ENCODE data around the gene FGGY. TPM values are rescaled to one million over a fixed set of nuclear protein-coding genes. Genes with fewer than 3 reads are reported as not detected.

Gene FGGY
- total and polyA plus RNA-seq, 4 donors, result 16.0 to 67.0 (median 43.4) TPM

DNA sequence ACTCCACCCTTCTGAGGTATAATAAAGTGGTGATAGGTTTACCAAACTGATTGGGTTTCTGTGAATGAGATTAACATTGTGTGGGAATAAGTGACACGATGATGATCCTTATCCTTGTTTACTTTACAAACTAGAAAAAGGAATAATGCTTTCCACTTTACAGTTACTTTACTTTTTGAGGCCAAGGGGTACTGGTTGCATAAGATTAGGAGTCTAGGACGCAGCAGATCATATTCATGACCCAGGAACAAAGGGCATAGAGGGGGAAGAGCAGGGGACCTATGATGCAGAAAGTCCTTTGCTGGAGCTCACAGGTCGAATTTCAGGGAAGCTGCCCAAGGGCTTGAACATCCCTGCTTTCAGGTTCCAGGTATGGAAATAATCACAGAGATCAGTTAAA is 20.4 kb downstream of the FGGY start:
- WGBS, result 27% methylated on average over 3 of the region's 3 CpGs
- H3K36me3 ChIP-seq (ENCODE audit: control insufficient read depth in 4 of 4, insufficient read depth in 3 of 4, low read depth in 1 of 4, low read length in 3 of 4), result no peaks in the 10 kb centered on the region
- peak overlapping the region; percentile 67 to 82 for H3K27ac ChIP-seq (ENCODE audit: low read depth in 1 of 2, low read length in 2 of 2)
- TF ChIP-seq, protein P1, sequence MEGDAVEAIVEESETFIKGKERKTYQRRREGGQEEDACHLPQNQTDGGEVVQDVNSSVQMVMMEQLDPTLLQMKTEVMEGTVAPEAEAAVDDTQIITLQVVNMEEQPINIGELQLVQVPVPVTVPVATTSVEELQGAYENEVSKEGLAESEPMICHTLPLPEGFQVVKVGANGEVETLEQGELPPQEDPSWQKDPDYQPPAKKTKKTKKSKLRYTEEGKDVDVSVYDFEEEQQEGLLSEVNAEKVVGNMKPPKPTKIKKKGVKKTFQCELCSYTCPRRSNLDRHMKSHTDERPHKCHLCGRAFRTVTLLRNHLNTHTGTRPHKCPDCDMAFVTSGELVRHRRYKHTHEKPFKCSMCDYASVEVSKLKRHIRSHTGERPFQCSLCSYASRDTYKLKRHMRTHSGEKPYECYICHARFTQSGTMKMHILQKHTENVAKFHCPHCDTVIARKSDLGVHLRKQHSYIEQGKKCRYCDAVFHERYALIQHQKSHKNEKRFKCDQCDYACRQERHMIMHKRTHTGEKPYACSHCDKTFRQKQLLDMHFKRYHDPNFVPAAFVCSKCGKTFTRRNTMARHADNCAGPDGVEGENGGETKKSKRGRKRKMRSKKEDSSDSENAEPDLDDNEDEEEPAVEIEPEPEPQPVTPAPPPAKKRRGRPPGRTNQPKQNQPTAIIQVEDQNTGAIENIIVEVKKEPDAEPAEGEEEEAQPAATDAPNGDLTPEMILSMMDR (IDR thresholded peaks at IDR 0.05; ENCODE audit: low read depth, low read length, missing input control), result no peak
- peak; percentile 54 for TF ChIP-seq SP1 (IDR thresholded peaks at IDR 0.05)
- TF ChIP-seq MAX (IDR thresholded peaks at IDR 0.05), result peak; percentile 80
- peak; percentile 55 for TF ChIP-seq YY1 (IDR thresholded peaks at IDR 0.05)
- TF ChIP-seq NR2F2 (IDR thresholded peaks at IDR 0.05), result no peak
- peak; percentile 46 for TF ChIP-seq FOXA1 (IDR thresholded peaks at IDR 0.05)
- TF ChIP-seq HNF4G (IDR thresholded peaks at IDR 0.05), result peak; percentile 77
- TF ChIP-seq, protein P2, sequence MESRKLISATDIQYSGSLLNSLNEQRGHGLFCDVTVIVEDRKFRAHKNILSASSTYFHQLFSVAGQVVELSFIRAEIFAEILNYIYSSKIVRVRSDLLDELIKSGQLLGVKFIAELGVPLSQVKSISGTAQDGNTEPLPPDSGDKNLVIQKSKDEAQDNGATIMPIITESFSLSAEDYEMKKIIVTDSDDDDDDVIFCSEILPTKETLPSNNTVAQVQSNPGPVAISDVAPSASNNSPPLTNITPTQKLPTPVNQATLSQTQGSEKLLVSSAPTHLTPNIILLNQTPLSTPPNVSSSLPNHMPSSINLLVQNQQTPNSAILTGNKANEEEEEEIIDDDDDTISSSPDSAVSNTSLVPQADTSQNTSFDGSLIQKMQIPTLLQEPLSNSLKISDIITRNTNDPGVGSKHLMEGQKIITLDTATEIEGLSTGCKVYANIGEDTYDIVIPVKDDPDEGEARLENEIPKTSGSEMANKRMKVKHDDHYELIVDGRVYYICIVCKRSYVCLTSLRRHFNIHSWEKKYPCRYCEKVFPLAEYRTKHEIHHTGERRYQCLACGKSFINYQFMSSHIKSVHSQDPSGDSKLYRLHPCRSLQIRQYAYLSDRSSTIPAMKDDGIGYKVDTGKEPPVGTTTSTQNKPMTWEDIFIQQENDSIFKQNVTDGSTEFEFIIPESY (IDR thresholded peaks at IDR 0.05), result peak; percentile 69
- peak in 1 of 2 donors; percentile 48 for TF ChIP-seq EGR1 (IDR thresholded peaks at IDR 0.05; ENCODE audit: low read depth in 2 of 2)
- TF ChIP-seq GABPA (IDR thresholded peaks at IDR 0.05 in 1 of 2, conservative IDR thresholded peaks at IDR 0.05 in 1 of 2), result no peak
- TF ChIP-seq HNF4A (conservative IDR thresholded peaks at IDR 0.05), result peak; percentile 96 to 99
- TF ChIP-seq JUND (IDR thresholded peaks at IDR 0.05), result peak in 1 of 2 donors; percentile 78
- TF ChIP-seq RXRA (IDR thresholded peaks at IDR 0.05), result peak; percentile 77 to 93
- TF ChIP-seq, protein P3, sequence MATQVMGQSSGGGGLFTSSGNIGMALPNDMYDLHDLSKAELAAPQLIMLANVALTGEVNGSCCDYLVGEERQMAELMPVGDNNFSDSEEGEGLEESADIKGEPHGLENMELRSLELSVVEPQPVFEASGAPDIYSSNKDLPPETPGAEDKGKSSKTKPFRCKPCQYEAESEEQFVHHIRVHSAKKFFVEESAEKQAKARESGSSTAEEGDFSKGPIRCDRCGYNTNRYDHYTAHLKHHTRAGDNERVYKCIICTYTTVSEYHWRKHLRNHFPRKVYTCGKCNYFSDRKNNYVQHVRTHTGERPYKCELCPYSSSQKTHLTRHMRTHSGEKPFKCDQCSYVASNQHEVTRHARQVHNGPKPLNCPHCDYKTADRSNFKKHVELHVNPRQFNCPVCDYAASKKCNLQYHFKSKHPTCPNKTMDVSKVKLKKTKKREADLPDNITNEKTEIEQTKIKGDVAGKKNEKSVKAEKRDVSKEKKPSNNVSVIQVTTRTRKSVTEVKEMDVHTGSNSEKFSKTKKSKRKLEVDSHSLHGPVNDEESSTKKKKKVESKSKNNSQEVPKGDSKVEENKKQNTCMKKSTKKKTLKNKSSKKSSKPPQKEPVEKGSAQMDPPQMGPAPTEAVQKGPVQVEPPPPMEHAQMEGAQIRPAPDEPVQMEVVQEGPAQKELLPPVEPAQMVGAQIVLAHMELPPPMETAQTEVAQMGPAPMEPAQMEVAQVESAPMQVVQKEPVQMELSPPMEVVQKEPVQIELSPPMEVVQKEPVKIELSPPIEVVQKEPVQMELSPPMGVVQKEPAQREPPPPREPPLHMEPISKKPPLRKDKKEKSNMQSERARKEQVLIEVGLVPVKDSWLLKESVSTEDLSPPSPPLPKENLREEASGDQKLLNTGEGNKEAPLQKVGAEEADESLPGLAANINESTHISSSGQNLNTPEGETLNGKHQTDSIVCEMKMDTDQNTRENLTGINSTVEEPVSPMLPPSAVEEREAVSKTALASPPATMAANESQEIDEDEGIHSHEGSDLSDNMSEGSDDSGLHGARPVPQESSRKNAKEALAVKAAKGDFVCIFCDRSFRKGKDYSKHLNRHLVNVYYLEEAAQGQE (IDR thresholded peaks at IDR 0.05), result no peak
- TF ChIP-seq RAD21 (IDR thresholded peaks at IDR 0.05), result peak; percentile 32
- TF ChIP-seq FOXA2 (IDR thresholded peaks at IDR 0.05), result peak; percentile 59
- no peaks in the 10 kb centered on the region for H3K9me3 ChIP-seq (ENCODE audit: control insufficient read depth in 4 of 4, low read length in 3 of 4)
- H3K4me3 ChIP-seq (ENCODE audit: low read depth in 1 of 3, low read length in 3 of 3), result peak overlapping the region in 2 of 3 donors; percentile 10 to 25
- peak overlapping the region in 1 of 2 donors; percentile 49 for H3K9ac ChIP-seq (ENCODE audit: low read depth in 1 of 2, low read length in 2 of 2)
- H3K4me1 ChIP-seq (ENCODE audit: control insufficient read depth in 4 of 4, insufficient read depth in 4 of 4, low read length in 3 of 4), result peaks cover 19 to 57% (median 39%) of the 10 kb centered on the region in 4 donors
- no peak for DNase-seq (ENCODE audit: low spot score)
- no peaks in the 10 kb centered on the region for H3K27me3 ChIP-seq (ENCODE audit: control insufficient read depth in 4 of 4, insufficient read depth in 4 of 4, low read length in 3 of 4)

- Histone ChIP-seq H3K9me3 (ENCODE audit: control insufficient read depth in 4 of 4, low read length in 3 of 4) (no peaks in the 10 kb centered on the region), H3K4me1 (ENCODE audit: control insufficient read depth in 4 of 4, insufficient read depth in 4 of 4, low read length in 3 of 4) (peaks cover 19 to 54% (median 43%) of the 10 kb centered on the region in 4 donors), H3K27ac (ENCODE audit: low read depth in 1 of 2, low read length in 2 of 2) (peak overlapping the region; percentile 67 to 82), H3K4me3 (ENCODE audit: low read depth in 1 of 3, low read length in 3 of 3) (no peak overlapping the region), H3K9ac (ENCODE audit: low read depth in 1 of 2, low read length in 2 of 2) (peak overlapping the region in 1 of 2 donors; percentile 18), H3K27me3 (ENCODE audit: control insufficient read depth in 4 of 4, insufficient read depth in 4 of 4, low read length in 3 of 4) (no peaks in the 10 kb centered on the region), H3K36me3 (ENCODE audit: control insufficient read depth in 4 of 4, insufficient read depth in 3 of 4, low read depth in 1 of 4, low read length in 3 of 4) (no peaks in the 10 kb centered on the region)
- WGBS, result 88% methylated on average over 2 of the region's 2 CpGs
- DNase-seq (ENCODE audit: low spot score), result no peak
- TF ChIP-seq RAD21 (IDR thresholded peaks at IDR 0.05), result no peak
- TF ChIP-seq, protein P1 (IDR thresholded peaks at IDR 0.05; ENCODE audit: low read depth, low read length, missing input control), result no peak
- TF ChIP-seq MAX (IDR thresholded peaks at IDR 0.05), result no peak
- TF ChIP-seq GABPA (IDR thresholded peaks at IDR 0.05 in 1 of 2, conservative IDR thresholded peaks at IDR 0.05 in 1 of 2), result no peak
- TF ChIP-seq NR2F2 (IDR thresholded peaks at IDR 0.05), result no peak
- no peak for TF ChIP-seq FOXA1 (IDR thresholded peaks at IDR 0.05)
- no peak for TF ChIP-seq ATF3 (IDR thresholded peaks at IDR 0.05)
- no peak for TF ChIP-seq EGR1 (IDR thresholded peaks at IDR 0.05; ENCODE audit: low read depth in 2 of 2)
- TF ChIP-seq TAF1 (conservative IDR thresholded peaks at IDR 0.05), result no peak
- TF ChIP-seq YY1 (IDR thresholded peaks at IDR 0.05), result no peak
- no peak for TF ChIP-seq SP1 (IDR thresholded peaks at IDR 0.05)
- TF ChIP-seq RXRA (IDR thresholded peaks at IDR 0.05), result no peak
- TF ChIP-seq HNF4A (conservative IDR thresholded peaks at IDR 0.05), result no peak
- no peak for TF ChIP-seq JUND (IDR thresholded peaks at IDR 0.05)
- TF ChIP-seq, protein P2 (IDR thresholded peaks at IDR 0.05), result no peak
- TF ChIP-seq FOXA2 (IDR thresholded peaks at IDR 0.05), result no peak
These were observed 20.9 kb downstream of the FGGY start for GRCh38 chr1:59317780-59318179.

Measured in liver (tissue), 9 donors.